Putamen (tissue), 1 donor: ENCODE data around the gene MNT.

Source experiments
- DNase-seq: peaks from one replicate; pipeline ENCODE4 v3.0.0-alpha.2; 2016; ENCODE audit warnings: low spot score

The MNT gene

GRCh38 chr17:2380950-2381649, 19.8 kb downstream of the MNT start:
- DNase-seq: no peak

- no peak for DNase-seq
These were observed 20.5 kb downstream of the MNT start for GRCh38 chr17:2380226-2380922.

GRCh38 chr17:2379489-2380225, 21.2 kb downstream of the MNT start:
- no peak for DNase-seq

- no peak for DNase-seq
These were observed 22.0 kb downstream of the MNT start for GRCh38 chr17:2378905-2379304.

- no peak for DNase-seq
These were observed 23.2 kb downstream of the MNT start for GRCh38 chr17:2377659-2378058.

- DNase-seq: no peak
These were observed 24.8 kb downstream of the MNT start for GRCh38 chr17:2376107-2376506.

GRCh38 chr17:2375406-2375805, 25.5 kb downstream of the MNT start:
- no peak for DNase-seq

- no peak for DNase-seq
These were observed 26.1 kb downstream of the MNT start for GRCh38 chr17:2374549-2375285.

GRCh38 chr17:2373179-2373578, 27.7 kb downstream of the MNT start:
- DNase-seq: no peak

GRCh38 chr17:2372681-2373080, 28.2 kb downstream of the MNT start:
- DNase-seq: no peak

- no peak for DNase-seq
These were observed 28.7 kb downstream of the MNT start for GRCh38 chr17:2372180-2372579.

GRCh38 chr17:2371183-2372130, 29.4 kb downstream of the MNT start:
- DNase-seq: no peak

GRCh38 chr17:2370211-2370589, 30.7 kb downstream of the MNT start:
- no peak for DNase-seq

- no peak for DNase-seq
These were observed 31.2 kb downstream of the MNT start for GRCh38 chr17:2369551-2370210.

- DNase-seq: no peak
These were observed 31.8 kb downstream of the MNT start for GRCh38 chr17:2369039-2369438.

- no peak for DNase-seq
These were observed 32.5 kb downstream of the MNT start for GRCh38 chr17:2368359-2368758.

- no peak for DNase-seq
These were observed 33.9 kb downstream of the MNT start for GRCh38 chr17:2366747-2367494.

- DNase-seq: no peak
These were observed 35.7 kb downstream of the MNT start for GRCh38 chr17:2365132-2365531.

- DNase-seq: no peak
These were observed 36.1 kb downstream of the MNT start for GRCh38 chr17:2364763-2365116.
